ENCODE results near the gene NREP. TPM values are rescaled to one million over a fixed set of nuclear protein-coding genes. Genes with fewer than 3 reads are reported as not detected.

Gene NREP, protein sequence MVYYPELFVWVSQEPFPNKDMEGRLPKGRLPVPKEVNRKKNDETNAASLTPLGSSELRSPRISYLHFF
- 2.2 to 3.9 TPM (median 3.5 TPM) in 5 replicates for total RNA-seq (2022; extraction: Qiagen RNA extraction)

GRCh38 chr5:111756581-111757354, at the start of gene NREP:
NREP (minus strand) TSS chr5:111757194; CDS start chr5:111755772, 1,422 bp downstream.

Other genes starting within 250 kb of the NREP start
- gene STARD4, start 244.7 kb downstream of the NREP start, total RNA-seq (2022; extraction: Qiagen RNA extraction) = 3.6 to 5.5 TPM (median 4.3 TPM) in 5 replicates